WI38 (cell line): ENCODE measurements around the gene GADD45GIP1.
A peak's percentile ranks its signal among the peaks of the same experiment; 100 is the strongest.

Experiments used
- H3K4me3 ChIP-seq: 2 replicates; pipeline ENCODE4 v1.5.1; 2011; ENCODE audit warnings: low read depth, mild to moderate bottlenecking, control low read depth, low read length
- TF ChIP-seq, protein P1 (sequence below): IDR thresholded peaks from 2 replicates; pipeline ENCODE4 v1.5.1; 2012; ENCODE audit warnings: low read depth, mild to moderate bottlenecking, control low read depth, low read length

Gene GADD45GIP1

DNA sequence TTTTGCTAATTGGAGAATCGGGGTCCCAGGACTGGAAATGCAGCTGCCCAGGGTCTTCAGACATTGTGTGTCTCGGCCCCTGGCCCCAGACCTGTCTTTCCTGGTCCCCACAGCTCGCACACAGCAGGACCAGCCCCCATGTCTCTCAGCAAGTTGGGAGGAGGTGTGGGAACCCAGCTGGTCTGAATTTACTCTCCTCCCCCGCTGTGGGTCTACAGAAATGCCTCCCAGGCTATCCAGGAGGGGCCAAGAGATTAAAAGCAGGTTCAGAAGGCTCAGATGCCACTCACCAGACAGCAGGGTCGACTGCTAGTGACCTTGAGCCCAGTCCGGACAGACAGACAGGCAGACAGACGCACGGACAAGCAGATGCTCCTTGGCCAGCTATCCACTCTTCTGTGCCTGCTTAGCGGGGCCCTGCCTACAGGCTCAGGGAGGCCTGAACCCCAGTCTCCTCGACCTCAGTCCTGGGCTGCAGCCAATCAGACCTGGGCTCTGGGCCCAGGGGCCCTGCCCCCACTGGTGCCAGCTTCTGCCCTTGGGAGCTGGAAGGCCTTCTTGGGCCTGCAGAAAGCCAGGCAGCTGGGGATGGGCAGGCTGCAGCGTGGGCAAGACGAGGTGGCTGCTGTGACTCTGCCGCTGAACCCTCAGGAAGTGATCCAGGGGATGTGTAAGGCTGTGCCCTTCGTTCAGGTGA is 12.4 kb upstream of the GADD45GIP1 start, which contains the start of gene DAND5:
Gene DAND5 (plus strand): TSS at position 285 of the 697 bp plus-strand sequence. CDS start 85 bp downstream, at position 370.
- no peak within 1 kb of the TSS for H3K4me3 ChIP-seq
- TF ChIP-seq, protein P1, sequence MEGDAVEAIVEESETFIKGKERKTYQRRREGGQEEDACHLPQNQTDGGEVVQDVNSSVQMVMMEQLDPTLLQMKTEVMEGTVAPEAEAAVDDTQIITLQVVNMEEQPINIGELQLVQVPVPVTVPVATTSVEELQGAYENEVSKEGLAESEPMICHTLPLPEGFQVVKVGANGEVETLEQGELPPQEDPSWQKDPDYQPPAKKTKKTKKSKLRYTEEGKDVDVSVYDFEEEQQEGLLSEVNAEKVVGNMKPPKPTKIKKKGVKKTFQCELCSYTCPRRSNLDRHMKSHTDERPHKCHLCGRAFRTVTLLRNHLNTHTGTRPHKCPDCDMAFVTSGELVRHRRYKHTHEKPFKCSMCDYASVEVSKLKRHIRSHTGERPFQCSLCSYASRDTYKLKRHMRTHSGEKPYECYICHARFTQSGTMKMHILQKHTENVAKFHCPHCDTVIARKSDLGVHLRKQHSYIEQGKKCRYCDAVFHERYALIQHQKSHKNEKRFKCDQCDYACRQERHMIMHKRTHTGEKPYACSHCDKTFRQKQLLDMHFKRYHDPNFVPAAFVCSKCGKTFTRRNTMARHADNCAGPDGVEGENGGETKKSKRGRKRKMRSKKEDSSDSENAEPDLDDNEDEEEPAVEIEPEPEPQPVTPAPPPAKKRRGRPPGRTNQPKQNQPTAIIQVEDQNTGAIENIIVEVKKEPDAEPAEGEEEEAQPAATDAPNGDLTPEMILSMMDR = no peak

DNA sequence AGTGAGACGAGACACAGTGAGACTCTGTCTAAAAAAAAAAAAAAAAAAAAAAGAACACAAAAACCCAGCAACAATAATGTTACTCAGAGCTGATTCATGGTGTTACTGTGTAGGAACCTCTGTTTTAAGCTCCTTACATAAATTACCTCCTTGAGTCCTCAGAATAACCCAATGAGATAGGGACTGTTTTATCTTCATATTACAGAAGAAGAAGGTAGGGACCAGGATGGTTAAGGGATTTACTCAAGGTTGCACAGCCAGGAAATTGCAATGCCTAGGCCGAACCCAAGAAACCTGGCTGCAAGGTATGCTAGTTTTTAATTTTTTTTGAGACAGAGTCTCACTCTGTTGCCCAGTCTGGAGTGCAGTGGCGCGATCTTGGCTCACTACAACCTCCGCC is 10.9 kb upstream of the GADD45GIP1 start:
- no peak overlapping the region for H3K4me3 ChIP-seq
- TF ChIP-seq, protein P1 = no peak

- H3K4me3 ChIP-seq = no peak overlapping the region
- TF ChIP-seq, protein P1 = no peak
Observed at GRCh38 chr19:12965812-12966135, 8.8 kb upstream of the GADD45GIP1 start.

DNA sequence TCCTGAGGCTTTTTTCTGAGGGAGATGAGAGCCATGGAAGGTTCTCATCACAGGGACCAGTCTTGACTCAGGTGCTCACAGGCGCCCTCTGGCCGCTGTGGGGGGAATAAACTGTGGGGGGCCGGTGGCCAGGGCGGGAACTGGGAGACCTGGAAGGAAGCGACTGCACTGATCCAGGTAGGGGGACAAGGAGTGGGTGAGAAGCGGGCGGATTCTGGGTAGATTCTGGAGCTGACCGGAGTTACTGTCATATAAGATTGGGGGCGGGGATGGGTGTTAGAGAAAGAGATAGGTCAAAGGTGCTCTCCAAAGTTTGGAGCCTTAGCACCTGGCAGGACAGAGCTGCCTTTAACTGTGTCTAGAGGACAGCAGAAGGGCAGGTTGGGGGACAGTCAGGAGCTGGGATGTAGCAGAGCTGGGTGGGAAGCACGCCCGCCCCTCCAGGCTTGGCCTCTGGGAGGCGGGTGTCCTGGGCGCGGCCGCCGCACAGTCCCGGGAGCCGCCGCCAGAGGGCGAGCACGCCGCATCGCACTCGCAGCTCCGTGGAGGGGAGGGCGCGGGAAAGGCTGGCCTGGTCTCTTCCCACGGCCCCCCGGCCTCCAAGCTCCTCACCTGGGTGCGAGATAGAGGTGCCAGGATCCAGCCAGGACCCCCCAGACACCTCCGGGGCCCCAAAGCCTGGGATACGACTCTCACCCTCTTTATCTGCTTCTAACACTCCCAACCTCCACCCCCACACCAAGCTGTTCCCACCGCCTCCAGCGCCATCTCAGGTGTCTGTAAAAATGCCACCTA is 8.2 kb upstream of the GADD45GIP1 start:
- H3K4me3 ChIP-seq = peak overlapping the region; percentile 44
- TF ChIP-seq, protein P1 = peak; percentile 88

DNA sequence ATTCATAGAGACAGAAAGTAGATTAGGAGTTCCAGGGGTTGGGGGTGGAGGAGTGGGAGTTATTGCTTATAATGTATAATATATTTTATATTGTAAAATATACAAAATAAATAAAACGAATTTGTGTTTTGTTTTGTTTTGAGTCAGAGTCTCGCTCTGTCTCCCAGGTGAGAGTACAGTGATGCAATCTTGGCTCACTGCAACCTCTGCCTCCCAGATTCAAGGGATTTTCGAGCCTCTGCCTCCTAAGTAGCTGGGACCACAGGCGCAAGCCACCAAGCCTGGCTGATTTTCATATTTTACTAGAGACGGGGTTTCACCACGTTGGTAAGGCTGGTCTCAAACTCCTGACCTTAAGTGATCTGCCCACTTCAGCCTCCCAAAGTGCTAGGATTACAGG is 2.5 kb upstream of the GADD45GIP1 start:
- H3K4me3 ChIP-seq = no peak overlapping the region
- TF ChIP-seq, protein P1 = no peak

- peak overlapping the region; percentile 86 for H3K4me3 ChIP-seq
Observed at GRCh38 chr19:12957389-12957952, 448 bp upstream of the GADD45GIP1 start.

- TF ChIP-seq, protein P1 = no peak
- H3K4me3 ChIP-seq = peak overlapping the region; percentile 86
Observed at GRCh38 chr19:12955996-12956395, 1.0 kb downstream of the GADD45GIP1 start.

DNA sequence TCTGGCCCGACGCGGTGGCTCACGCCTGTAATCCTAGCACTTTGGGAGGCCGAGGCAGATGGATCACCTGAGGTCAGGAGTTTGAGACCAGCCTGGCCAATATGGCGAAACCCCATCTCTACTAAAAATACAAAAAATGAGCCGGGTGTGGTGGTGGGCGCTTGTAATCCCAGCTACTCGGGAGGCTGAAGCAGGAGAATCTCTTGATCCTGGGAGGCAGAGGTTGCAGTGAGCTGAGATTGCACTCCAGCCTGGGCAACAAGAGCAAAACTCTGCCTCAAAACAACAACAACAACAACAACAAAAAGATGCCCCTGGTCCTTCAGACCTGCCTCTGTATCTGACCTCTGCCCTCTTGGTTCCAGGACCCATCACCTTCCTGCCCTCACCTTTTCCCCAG is 1.4 kb downstream of the GADD45GIP1 start:
- peak overlapping the region; percentile 86 for H3K4me3 ChIP-seq
